OCI-LY3 (cell line): ENCODE measurements around the gene CCDC150.

Source experiments
- EZH2phosphoT487 ChIP-seq: fragments of 200-600 bp; shearing (Covaris generic); IDR thresholded peaks from 2 replicates; pipeline ENCODE4 v1.6.1; 2018; ENCODE audit warnings: antibody characterized with exemption, mixed run types, low read depth
- TF ChIP-seq, protein P1 (sequence below): fragments of 200-600, 300-600 bp; sonication (generic); IDR thresholded peaks from 2 replicates; pipeline ENCODE4 v1.5.1; 2014; ENCODE audit warnings: antibody characterized with exemption, low read length, low read depth

DNA sequence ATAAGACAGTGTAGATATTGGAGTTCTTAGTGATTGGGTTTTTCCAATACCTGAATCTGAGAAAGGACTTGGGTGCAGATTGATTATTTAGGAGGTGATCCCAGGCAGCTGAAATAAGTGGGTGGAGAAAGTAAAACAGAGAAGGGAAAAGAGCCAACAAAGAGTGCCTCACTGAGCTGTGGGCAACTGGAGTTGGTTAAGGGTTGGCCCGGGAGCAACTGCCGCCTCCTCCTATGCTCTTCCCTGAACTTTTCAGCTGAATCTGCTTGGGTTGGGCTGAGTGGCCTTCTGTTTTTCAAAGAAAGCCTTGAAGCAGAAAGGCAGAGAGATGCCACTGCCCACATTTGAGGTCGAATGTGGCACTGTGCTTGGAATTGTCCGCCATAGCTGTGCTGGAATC lies 20.9 kb upstream of the CCDC150 start:
- no peak for TF ChIP-seq EZH2phosphoT487
- TF ChIP-seq, protein P1, sequence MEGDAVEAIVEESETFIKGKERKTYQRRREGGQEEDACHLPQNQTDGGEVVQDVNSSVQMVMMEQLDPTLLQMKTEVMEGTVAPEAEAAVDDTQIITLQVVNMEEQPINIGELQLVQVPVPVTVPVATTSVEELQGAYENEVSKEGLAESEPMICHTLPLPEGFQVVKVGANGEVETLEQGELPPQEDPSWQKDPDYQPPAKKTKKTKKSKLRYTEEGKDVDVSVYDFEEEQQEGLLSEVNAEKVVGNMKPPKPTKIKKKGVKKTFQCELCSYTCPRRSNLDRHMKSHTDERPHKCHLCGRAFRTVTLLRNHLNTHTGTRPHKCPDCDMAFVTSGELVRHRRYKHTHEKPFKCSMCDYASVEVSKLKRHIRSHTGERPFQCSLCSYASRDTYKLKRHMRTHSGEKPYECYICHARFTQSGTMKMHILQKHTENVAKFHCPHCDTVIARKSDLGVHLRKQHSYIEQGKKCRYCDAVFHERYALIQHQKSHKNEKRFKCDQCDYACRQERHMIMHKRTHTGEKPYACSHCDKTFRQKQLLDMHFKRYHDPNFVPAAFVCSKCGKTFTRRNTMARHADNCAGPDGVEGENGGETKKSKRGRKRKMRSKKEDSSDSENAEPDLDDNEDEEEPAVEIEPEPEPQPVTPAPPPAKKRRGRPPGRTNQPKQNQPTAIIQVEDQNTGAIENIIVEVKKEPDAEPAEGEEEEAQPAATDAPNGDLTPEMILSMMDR, result no peak
